ENCODE measurements around the gene ATP8B2.
A peak's percentile ranks its signal among the peaks of the same experiment; 100 is the strongest.

The ATP8B2 gene

DNA sequence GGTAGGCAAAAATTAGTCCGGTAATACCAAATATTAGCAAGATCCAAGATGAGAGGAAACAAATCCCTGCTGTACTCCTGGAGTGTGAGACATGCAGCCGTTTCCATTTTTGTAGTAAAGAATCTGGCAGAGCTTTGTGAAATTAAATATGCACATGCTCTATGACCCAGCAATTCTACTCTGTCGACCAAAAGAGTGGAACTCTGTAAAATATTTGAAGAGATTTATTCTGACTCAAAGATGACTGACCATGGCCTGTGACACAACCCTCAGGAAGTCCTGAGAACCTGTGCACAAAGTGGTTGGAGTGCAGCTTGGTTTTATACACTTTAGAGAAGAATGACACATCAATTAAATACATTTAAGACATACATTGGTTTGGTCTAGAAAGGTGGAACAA lies 36.7 kb upstream of the ATP8B2 start:
- no peaks in the 10 kb centered on the region for H3K4me1 ChIP-seq (ENCODE audit: control insufficient read depth, insufficient read depth, low read length)
- no peak overlapping the region for H3K27ac ChIP-seq (ENCODE audit: extremely low read depth, low read depth, low read length)
- H3K36me3 ChIP-seq (ENCODE audit: control insufficient read depth in 2 of 2, insufficient read depth in 1 of 2, low read length in 2 of 2), result no peaks in the 10 kb centered on the region
- ChIA-PET CTCF (interaction anchor here (0.7 to 1.3 kb wide), 4 partner anchors 11 to 271 kb away, joined by 3 to 4 read pairs (median 4); partner anchors contain the start of gene ATP8B2), POLR2A (no interaction called here)
- no peak overlapping the region for H3K4me3 ChIP-seq (ENCODE audit: low read depth, low read length)
- no peaks in the 10 kb centered on the region for H3K9me3 ChIP-seq (ENCODE audit: control insufficient read depth, insufficient read depth, low read depth, low read length)
- TF ChIP-seq ZNF776 (tag by site-specific recombination; IDR thresholded peaks at IDR 0.05; ENCODE audit: borderline replicate concordance) (no peak), ZBTB7A (tag by site-specific recombination; IDR thresholded peaks at IDR 0.05; ENCODE audit: low read depth) (no peak), ZNF521 (tag by site-specific recombination; IDR thresholded peaks at IDR 0.05) (no peak), ZEB2 (tag by site-specific recombination; IDR thresholded peaks at IDR 0.05) (no peak), ZNF791 (tag by site-specific recombination; IDR thresholded peaks at IDR 0.05) (no peak), OVOL3 (tag by site-specific recombination; IDR thresholded peaks at IDR 0.05) (no peak), ZNF280C (tag by site-specific recombination; IDR thresholded peaks at IDR 0.05) (no peak), GLI2 (tag by site-specific recombination; IDR thresholded peaks at IDR 0.05; ENCODE audit: borderline replicate concordance, low read depth) (no peak), ZFHX2 (tag by site-specific recombination; conservative IDR thresholded peaks at IDR 0.05) (no peak)
- TF ChIP-seq, protein P1, sequence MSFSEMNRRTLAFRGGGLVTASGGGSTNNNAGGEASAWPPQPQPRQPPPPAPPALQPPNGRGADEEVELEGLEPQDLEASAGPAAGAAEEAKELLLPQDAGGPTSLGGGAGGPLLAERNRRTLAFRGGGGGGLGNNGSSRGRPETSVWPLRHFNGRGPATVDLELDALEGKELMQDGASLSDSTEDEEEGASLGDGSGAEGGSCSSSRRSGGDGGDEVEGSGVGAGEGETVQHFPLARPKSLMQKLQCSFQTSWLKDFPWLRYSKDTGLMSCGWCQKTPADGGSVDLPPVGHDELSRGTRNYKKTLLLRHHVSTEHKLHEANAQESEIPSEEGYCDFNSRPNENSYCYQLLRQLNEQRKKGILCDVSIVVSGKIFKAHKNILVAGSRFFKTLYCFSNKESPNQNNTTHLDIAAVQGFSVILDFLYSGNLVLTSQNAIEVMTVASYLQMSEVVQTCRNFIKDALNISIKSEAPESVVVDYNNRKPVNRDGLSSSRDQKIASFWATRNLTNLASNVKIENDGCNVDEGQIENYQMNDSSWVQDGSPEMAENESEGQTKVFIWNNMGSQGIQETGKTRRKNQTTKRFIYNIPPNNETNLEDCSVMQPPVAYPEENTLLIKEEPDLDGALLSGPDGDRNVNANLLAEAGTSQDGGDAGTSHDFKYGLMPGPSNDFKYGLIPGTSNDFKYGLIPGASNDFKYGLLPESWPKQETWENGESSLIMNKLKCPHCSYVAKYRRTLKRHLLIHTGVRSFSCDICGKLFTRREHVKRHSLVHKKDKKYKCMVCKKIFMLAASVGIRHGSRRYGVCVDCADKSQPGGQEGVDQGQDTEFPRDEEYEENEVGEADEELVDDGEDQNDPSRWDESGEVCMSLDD (tag by site-specific recombination; IDR thresholded peaks at IDR 0.05), result no peak

DNA sequence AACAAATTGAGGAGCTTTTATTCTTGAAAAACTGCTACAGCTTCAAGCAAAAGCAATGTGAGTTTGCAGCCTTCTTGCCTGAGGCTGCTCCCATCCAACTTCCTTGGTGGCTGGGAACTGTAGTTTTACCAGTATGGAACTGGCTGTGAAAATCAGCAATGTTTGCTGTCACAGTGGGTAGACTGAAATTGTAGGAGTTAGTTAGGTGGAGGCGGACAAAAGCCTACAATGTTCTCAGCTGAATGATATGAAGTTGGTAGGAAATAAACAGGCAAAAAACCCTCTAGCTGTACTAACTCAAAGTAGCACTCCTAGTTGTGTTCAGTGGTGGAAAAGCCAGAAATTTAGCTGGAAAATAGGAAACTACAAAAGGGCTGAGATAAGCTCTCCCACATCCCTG lies 34.4 kb upstream of the ATP8B2 start:
- H3K9me3 ChIP-seq (ENCODE audit: control insufficient read depth, insufficient read depth, low read depth, low read length), result no peaks in the 10 kb centered on the region
- CTCF ChIA-PET, result interaction anchor here (0.6 to 1.7 kb wide), 3 partner anchors 18 to 251 kb away, joined by 3 to 7 read pairs (median 4); no protein-coding TSS in a partner anchor
- TF ChIP-seq, protein P2, sequence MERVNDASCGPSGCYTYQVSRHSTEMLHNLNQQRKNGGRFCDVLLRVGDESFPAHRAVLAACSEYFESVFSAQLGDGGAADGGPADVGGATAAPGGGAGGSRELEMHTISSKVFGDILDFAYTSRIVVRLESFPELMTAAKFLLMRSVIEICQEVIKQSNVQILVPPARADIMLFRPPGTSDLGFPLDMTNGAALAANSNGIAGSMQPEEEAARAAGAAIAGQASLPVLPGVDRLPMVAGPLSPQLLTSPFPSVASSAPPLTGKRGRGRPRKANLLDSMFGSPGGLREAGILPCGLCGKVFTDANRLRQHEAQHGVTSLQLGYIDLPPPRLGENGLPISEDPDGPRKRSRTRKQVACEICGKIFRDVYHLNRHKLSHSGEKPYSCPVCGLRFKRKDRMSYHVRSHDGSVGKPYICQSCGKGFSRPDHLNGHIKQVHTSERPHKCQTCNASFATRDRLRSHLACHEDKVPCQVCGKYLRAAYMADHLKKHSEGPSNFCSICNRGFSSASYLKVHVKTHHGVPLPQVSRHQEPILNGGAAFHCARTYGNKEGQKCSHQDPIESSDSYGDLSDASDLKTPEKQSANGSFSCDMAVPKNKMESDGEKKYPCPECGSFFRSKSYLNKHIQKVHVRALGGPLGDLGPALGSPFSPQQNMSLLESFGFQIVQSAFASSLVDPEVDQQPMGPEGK (tag by site-specific recombination; IDR thresholded peaks at IDR 0.05), result no peak
- TF ChIP-seq ZNF184 (tag by site-specific recombination; IDR thresholded peaks at IDR 0.05) (no peak), ZNF324 (tag by site-specific recombination; IDR thresholded peaks at IDR 0.05) (no peak), BCL11B (tag by site-specific recombination; IDR thresholded peaks at IDR 0.05; ENCODE audit: low read depth) (no peak), ZXDB (tag by site-specific recombination; IDR thresholded peaks at IDR 0.05) (no peak), EGR2 (tag by site-specific recombination; IDR thresholded peaks at IDR 0.05; ENCODE audit: low read depth) (peak; percentile 74), ZNF701 (tag by site-specific recombination; IDR thresholded peaks at IDR 0.05) (no peak), ZNF19 (tag by site-specific recombination; IDR thresholded peaks at IDR 0.05; ENCODE audit: low read depth) (no peak), OSR2 (tag by site-specific recombination; IDR thresholded peaks at IDR 0.05) (no peak), ZNF571 (tag by site-specific recombination; IDR thresholded peaks at IDR 0.05) (no peak), TCF7L2 (IDR thresholded peaks at IDR 0.05; ENCODE audit: borderline replicate concordance, low read depth, low read length) (no peak), ZNF776 (tag by site-specific recombination; IDR thresholded peaks at IDR 0.05; ENCODE audit: borderline replicate concordance) (no peak), ZFHX2 (tag by site-specific recombination; conservative IDR thresholded peaks at IDR 0.05) (peak; percentile 61)
- H3K36me3 ChIP-seq (ENCODE audit: control insufficient read depth in 2 of 2, insufficient read depth in 1 of 2, low read length in 2 of 2), result no peaks in the 10 kb centered on the region
- H3K27ac ChIP-seq (ENCODE audit: extremely low read depth, low read depth, low read length), result no peak overlapping the region
- no peaks in the 10 kb centered on the region for H3K4me1 ChIP-seq (ENCODE audit: control insufficient read depth, insufficient read depth, low read length)
- POLR2A ChIA-PET, result no interaction called here
- no peak overlapping the region for H3K4me3 ChIP-seq (ENCODE audit: low read depth, low read length)

All from HEK293 (cell line).